ENCODE measurements around the gene MAPK11.

Gene MAPK11

GRCh38 chr22:50227579-50228215 is 42.5 kb downstream of the MAPK11 start:
- no peak for DNase-seq (ENCODE audit: extremely low read depth in 1 of 2, low read depth in 1 of 2)

GRCh38 chr22:50226875-50227165 is 43.4 kb downstream of the MAPK11 start:
- no peak for DNase-seq (ENCODE audit: extremely low read depth in 1 of 2, low read depth in 1 of 2)

- DNase-seq (ENCODE audit: extremely low read depth in 1 of 2, low read depth in 1 of 2), result no peak
These were observed 43.9 kb downstream of the MAPK11 start for GRCh38 chr22:50226063-50226874.

- DNase-seq (ENCODE audit: extremely low read depth in 1 of 2, low read depth in 1 of 2), result no peak
These were observed 44.8 kb downstream of the MAPK11 start for GRCh38 chr22:50225200-50225969.

- DNase-seq (ENCODE audit: extremely low read depth in 1 of 2, low read depth in 1 of 2), result no peak
These were observed 46.1 kb downstream of the MAPK11 start for GRCh38 chr22:50224071-50224470.

- no peak for DNase-seq (ENCODE audit: extremely low read depth in 1 of 2, low read depth in 1 of 2)
These were observed 47.7 kb downstream of the MAPK11 start for GRCh38 chr22:50222508-50222907.

- no peak for DNase-seq (ENCODE audit: extremely low read depth in 1 of 2, low read depth in 1 of 2)
These were observed 48.5 kb downstream of the MAPK11 start for GRCh38 chr22:50221410-50222300.

GRCh38 chr22:50220603-50221409 is 49.4 kb downstream of the MAPK11 start:
- DNase-seq (ENCODE audit: extremely low read depth in 1 of 2, low read depth in 1 of 2), result no peak

- DNase-seq (ENCODE audit: extremely low read depth in 1 of 2, low read depth in 1 of 2), result no peak
These were observed 50.2 kb downstream of the MAPK11 start for GRCh38 chr22:50219800-50220602.

- DNase-seq (ENCODE audit: extremely low read depth in 1 of 2, low read depth in 1 of 2), result no peak
These were observed 51.0 kb downstream of the MAPK11 start for GRCh38 chr22:50218996-50219727.

GRCh38 chr22:50218153-50218995 is 51.8 kb downstream of the MAPK11 start:
- no peak for DNase-seq (ENCODE audit: extremely low read depth in 1 of 2, low read depth in 1 of 2)

GRCh38 chr22:50217543-50218152 is 52.5 kb downstream of the MAPK11 start:
- no peak for DNase-seq (ENCODE audit: extremely low read depth in 1 of 2, low read depth in 1 of 2)

GRCh38 chr22:50216684-50217520 is 53.3 kb downstream of the MAPK11 start:
- DNase-seq (ENCODE audit: extremely low read depth in 1 of 2, low read depth in 1 of 2), result no peak

GRCh38 chr22:50216055-50216683 is 54.0 kb downstream of the MAPK11 start:
- DNase-seq (ENCODE audit: extremely low read depth in 1 of 2, low read depth in 1 of 2), result no peak

GRCh38 chr22:50215297-50216054 is 54.7 kb downstream of the MAPK11 start:
- DNase-seq (ENCODE audit: extremely low read depth in 1 of 2, low read depth in 1 of 2), result no peak
